T47D (cell line): Measurements from ENCODE around the gene SPATA17.

Source experiments
- DNase-seq, 2 experiments: peaks; one replicate each; pipeline versions ENCODE4 v3.0.0 to v3.0.0-alpha.2; 2011 to 2012; ENCODE audit warnings: low read depth in 1 of 2, low spot score in 1 of 2
- JUND ChIP-seq: IDR thresholded peaks from 2 replicates; pipeline ENCODE4 v1.6.1; 2012; ENCODE audit warnings: low read depth
- in situ Hi-C: cut with HindIII; loops from 2 replicates; pipeline ENCODE4 v1.10.0; 2016; ENCODE audit warnings: low sequenced_read_pairs, low pct_unique_long_range_greater_than_20kb

Gene SPATA17

DNA sequence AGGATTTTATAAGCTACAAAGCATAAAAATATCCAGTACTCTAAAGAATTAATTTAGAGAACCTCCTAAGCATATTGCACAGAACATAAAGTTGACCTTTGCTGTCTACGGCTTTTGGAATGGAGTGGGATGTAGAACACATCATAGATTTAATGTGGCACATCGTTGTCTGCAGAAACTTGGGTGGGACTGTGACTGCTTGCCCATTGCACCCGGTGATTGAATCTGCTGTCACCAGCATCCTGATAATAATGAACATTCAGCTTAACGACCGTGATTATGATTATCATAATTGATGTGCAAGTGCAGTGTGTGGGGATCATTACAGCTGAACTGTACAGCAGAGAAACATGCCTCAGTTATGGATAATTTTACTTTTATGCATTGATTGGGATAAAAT lies 181.9 kb downstream of the SPATA17 start:
- TF ChIP-seq JUND = no peak
- in situ Hi-C loops = no loop called here
- DNase-seq = no peak

DNA sequence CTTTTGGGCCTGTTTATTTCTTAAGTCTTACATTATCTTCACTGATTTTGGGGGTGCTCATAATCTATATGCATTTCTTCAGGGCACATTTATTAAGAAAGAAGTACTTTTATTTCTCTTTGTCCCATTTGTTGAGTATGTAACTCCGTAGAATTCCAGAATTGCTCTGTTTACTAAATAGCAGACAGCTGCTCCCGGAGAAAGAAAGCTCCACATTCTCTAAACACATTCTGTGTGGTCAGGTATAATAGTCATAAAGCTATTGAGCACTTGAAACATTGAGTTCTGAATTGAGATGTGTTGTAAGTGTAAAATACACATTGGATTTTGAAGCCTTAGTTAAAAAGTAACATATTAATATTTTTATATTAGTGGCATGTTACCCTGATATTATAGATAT lies 206.5 kb downstream of the SPATA17 start:
- in situ Hi-C loops = no loop called here
- no peak for DNase-seq
- no peak for TF ChIP-seq JUND

DNA sequence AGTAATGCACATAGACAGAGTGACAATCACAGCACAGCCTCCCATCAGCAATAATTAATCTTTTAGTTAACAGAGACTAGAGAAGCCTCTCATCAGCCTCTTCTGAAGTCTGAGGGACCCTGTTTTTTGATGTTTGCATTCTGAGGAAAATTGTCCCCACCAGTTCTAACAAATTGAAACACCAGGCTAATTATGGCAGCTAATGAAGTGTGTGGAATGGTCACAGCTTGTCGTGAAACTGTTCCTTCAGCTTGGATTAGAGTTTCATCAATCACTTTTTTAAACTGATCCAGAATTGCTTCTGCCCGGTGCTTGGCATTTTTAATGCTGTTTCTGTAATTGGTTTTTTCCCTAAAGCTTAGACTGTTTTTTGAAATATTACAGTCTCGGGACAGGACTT lies 208.0 kb downstream of the SPATA17 start:
- DNase-seq = no peak
- in situ Hi-C loops = no loop called here
- no peak for TF ChIP-seq JUND

DNA sequence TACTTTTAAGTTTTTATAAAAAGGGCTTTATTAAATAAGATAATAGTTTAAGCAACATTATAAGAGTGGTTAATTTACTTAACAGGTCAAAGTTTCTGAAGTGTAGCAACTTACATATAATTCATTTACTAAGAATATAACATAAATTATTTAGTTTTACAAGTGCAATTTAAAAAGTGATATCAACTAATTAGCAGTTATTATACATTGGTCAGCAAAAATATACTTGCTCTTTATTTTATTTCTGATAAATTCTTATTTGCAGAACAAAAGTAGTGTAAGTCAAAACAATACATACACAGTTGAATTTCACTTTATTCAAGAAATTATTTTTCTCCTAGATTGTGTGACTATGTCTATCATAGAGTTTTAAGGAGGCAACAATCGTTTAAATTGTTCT lies 215.6 kb downstream of the SPATA17 start:
- no peak for TF ChIP-seq JUND
- no peak for DNase-seq
- in situ Hi-C loops = no loop called here

DNA sequence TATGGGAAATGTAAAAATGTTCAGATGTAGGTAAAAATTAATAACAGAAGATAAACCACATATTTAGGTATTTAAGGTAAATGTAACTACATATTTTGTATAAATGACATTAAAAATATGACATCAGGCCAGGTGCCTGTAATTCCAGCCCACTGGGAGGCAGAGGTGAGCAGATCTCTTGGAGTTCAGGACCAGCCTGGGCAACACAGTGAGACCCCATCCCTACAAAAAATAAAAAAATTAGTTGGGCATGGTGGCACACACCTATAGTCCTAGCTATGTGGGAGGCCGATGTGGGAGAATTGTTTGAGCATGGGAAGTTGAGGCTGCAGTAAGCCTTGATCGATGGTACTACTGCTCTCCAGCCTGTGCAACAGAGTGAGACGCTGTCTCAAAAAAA lies 216.5 kb downstream of the SPATA17 start:
- no peak for DNase-seq
- no peak for TF ChIP-seq JUND
- in situ Hi-C loops = no loop called here

DNA sequence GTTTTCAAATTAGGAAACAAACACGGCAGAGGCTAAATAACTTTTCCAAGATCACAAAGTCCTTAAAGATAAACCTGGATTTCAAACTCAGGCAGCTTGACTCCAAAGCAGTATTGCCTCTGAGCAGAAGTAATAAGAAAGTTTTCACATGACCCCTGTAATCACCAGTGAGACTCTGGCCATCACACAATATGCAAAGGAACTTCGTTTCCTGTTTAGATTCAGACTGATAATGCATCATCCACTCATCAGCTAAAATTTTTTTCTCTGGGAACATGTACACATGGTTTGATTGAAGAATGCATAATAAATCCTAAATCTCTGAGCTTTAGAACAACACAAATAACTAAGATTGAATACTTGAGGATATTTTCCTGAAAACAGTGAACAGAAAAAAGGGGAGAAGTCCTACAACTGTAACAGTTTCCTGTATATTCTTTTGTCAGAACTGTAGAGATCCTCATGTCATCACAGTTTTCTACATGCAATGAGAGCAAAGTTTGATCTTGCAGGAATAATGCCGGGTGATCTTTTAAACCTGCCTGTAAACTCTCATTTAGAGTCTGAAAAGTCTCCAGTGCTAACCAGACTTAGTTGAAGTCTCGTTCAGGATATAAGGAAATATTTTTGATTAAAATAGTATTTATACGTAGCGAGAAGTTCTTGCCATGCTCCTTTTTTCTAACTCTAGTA lies 225.3 kb downstream of the SPATA17 start:
- DNase-seq = no peak
- in situ Hi-C loops = no loop called here
- no peak for TF ChIP-seq JUND

DNA sequence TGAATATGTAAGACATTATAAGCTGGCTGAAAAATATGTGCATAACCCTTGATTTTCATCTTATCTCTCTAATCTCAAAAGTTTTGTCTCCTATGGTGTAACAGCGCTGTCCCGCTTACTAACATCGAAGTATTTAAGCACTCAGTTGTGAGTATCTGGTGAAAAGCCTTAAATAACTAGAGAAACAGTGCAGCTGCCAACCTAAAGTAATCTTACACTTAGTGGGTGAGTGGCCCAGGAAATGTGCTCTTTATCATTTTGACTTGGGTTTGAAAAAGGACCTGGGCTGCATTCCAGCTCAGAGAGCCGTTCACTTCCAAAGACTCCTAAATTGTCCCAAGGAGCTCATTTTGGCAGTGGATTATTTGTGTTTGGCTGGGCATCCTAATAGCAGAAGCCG lies 225.9 kb downstream of the SPATA17 start:
- no peak for TF ChIP-seq JUND
- in situ Hi-C loops = no loop called here
- DNase-seq = no peak

DNA sequence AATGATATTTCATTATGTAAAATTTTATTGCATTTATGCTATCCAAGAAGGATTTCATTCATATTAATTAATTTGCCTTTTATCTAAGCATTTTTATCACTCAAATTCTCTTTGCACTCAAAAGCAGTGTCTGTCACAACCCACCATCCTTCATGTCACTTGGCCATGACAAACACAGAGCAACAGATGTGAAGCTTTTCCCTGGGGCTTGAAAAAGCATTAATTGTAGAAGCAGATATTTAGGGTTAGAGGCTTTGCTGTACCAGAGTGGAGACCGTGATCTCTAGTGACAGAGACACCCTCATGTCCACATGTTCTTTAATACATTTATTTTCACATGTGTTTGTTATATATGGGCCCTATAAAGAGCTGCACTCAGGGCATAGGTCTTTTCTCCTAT lies 230.5 kb downstream of the SPATA17 start:
- TF ChIP-seq JUND = no peak
- no peak for DNase-seq
- in situ Hi-C loops = no loop called here

DNA sequence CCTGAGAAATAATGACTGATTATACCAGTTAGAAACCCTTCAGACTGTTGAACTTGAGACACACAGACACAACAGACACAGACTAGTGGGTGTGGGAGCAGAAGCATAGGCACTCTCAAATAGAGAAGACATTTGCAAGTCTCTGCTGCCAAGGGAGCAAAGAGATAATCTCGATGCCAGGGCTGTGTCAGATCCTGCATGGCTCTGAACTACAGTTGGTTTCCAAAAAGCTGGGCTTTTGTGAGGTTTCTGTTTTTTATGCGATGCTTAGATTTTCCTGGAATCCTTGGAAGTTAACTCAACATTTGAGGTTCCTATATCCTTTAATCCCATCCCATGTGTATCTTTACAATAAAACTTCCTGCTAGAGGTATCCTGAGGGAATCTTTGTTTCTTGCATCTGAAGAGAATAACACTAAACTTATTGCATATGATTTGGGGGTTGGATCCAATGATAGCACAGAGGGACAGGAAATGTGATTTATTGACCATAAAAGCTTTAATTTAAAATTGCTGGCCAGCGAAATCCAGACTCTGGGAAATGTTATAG lies 236.4 kb downstream of the SPATA17 start:
- no peak for DNase-seq
- no peak for TF ChIP-seq JUND
- in situ Hi-C loops = no loop called here

DNA sequence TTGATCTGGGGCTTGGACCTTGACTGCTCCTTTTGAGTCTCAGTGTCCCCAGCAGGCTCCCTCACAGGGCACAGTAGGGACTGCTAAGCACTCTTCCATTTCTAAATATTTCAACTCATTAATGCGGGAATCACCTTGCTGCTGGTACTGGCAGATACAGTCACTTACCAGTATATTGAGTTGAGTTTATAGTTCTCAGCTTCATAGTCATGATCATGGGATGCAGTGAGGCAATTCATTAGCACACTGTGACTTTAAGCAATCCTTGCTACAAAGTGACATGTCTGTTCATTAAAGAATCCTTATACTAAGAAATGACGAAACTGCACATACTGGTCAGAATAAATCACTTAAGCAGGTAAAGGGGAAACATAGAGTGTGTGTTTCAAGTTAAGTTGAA lies 240.8 kb downstream of the SPATA17 start:
- TF ChIP-seq JUND = no peak
- in situ Hi-C loops = no loop called here
- no peak for DNase-seq

DNA sequence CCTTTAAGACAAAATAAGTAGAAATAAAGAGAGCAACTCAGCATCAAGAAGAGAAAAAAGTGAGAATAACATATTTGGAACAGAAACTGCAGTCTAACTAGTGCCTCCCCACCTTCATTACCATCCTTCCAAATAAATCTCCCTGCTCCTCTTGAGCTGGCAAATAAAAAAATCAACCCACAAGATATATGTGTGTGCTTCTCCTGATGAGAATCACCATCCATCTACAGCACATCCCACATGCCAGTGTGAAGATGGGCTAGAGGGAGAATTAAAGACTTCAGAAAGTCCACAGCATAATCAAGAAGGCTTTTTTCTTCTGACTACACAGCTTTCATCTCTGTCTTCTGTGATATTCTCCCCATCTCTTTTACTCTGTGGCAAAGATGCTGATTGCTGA lies 244.1 kb downstream of the SPATA17 start:
- in situ Hi-C loops = no loop called here
- no peak for TF ChIP-seq JUND
- DNase-seq = no peak

DNA sequence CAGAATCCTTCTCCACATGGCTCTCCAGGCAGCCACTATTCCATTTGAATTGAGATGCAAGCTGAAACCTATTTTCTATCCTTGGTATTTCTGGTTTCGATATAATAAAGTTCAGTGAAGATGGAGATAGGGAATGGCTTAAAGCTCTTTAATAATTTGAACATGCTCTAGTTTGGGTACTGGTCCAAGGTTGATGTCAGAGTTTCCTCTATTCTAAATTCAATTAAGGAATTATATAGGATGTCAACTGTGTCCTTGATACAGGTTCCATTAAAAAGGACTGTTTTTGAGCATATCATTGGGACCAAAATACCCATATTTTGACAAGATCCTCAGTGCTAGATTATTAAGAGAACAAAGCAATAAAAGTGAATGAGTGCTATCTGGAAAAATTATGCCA lies 245.3 kb downstream of the SPATA17 start:
- no peak for TF ChIP-seq JUND
- no peak for DNase-seq
- in situ Hi-C loops = no loop called here

DNA sequence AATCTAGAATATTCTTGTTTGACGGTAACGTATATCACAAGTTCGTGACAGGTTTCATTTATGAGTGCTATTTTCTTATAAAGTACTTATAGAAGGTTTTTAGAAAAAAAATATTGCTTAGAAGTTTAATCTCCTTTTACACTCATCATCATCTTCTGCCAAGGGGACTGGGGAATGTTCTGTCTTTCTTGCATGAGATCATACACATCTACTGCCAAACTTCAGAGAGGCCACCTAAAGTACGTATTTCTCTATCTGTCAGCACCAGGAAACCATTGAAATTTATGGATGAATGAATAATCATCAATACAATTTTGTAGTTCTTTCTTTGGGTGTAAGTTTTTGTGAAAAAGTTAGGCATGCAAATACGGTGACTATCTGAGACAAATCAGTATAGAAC lies 245.8 kb downstream of the SPATA17 start:
- in situ Hi-C loops = no loop called here

DNA sequence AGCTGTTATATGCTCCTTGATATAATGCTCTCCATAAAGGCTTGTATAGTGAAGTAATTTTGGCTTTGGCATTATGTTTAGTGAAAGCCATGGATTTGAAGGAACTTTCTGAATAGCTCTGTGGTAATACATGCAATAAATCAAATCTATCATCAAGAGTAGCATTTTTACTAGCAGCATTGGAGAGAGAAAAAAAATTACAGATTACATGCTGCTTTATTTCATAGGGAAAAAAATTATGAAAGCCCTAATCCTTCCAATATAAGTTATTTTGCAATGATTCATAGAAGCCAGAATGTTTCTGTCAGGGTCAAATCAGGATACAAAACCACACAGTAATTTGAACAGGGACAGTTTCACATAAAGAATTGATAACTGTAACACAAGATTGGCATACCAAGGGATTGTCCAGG lies 250.0 kb downstream of the SPATA17 start:
- TF ChIP-seq JUND = no peak
- DNase-seq = no peak
- in situ Hi-C loops = no loop called here

More for the DNA sequence above, 245.8 kb downstream of the SPATA17 start:
- DNase-seq = no peak
- TF ChIP-seq JUND = no peak
